Fibroblast of lung (primary cell): ENCODE data around the gene MAN1A2. TPM values are rescaled to one million over a fixed set of nuclear protein-coding genes. Genes with fewer than 3 reads are reported as not detected.

ENCODE experiments used
- DNase-seq, 2 donors: peaks; one replicate each; pipeline versions ENCODE4 v3.0.0 to v3.0.0-alpha.2; 2010; ENCODE audit warnings: low read depth in 2 of 2
- H2AFZ ChIP-seq: 2 replicates; pipeline ENCODE4 v1.5.1; 2012; ENCODE audit warnings: low read length, control low read depth, inconsistent platforms
- H3K27ac ChIP-seq: 2 replicates; pipeline ENCODE4 v1.5.1; 2011; ENCODE audit warnings: low read length, control low read depth; ENCODE audit not compliant: insufficient read depth
- H3K27me3 ChIP-seq: 2 replicates; pipeline ENCODE4 v1.5.1; 2011; ENCODE audit warnings: mild to moderate bottlenecking, low read length; ENCODE audit not compliant: control insufficient read depth, insufficient read depth
- H3K36me3 ChIP-seq: 2 replicates; pipeline ENCODE4 v1.5.1; 2011; ENCODE audit warnings: low read length; ENCODE audit not compliant: control insufficient read depth, insufficient read depth
- H3K4me1 ChIP-seq: 2 replicates; pipeline ENCODE4 v1.5.1; 2011; ENCODE audit warnings: low read length; ENCODE audit not compliant: control insufficient read depth, insufficient read depth; ENCODE audit errors: extremely low read depth
- H3K4me2 ChIP-seq: 2 replicates; pipeline ENCODE4 v1.5.1; 2011; ENCODE audit warnings: low read length, control low read depth; ENCODE audit not compliant: insufficient read depth; ENCODE audit errors: extremely low read depth
- H3K4me3 ChIP-seq, 4 experiments: fragments of 200-600 bp in 1 of 4; sonication (generic) in 1 of 4; replicated peaks in 1 of 4; 2 replicates each; pipeline ENCODE4 v1.5.1; 2011 to 2016; ENCODE audit warnings: low read length in 4 of 4, low read depth in 3 of 4, mild to moderate bottlenecking in 3 of 4, control low read depth in 2 of 4, inconsistent platforms in 1 of 4, mixed read lengths in 1 of 4; ENCODE audit not compliant: insufficient read depth in 1 of 4; ENCODE audit errors: control extremely low read depth in 1 of 4
- H3K79me2 ChIP-seq: 2 replicates; pipeline ENCODE4 v1.5.1; 2012; ENCODE audit warnings: mild to moderate bottlenecking, low read length, inconsistent platforms; ENCODE audit not compliant: control insufficient read depth, insufficient read depth
- H3K9ac ChIP-seq: 2 replicates; pipeline ENCODE4 v1.5.1; 2011; ENCODE audit warnings: mild to moderate bottlenecking, low read length, control low read depth; ENCODE audit not compliant: insufficient read depth
- H3K9me3 ChIP-seq: 2 replicates; pipeline ENCODE4 v1.5.1; 2012; ENCODE audit warnings: low read depth, low read length; ENCODE audit not compliant: control insufficient read depth, insufficient read depth
- H4K20me1 ChIP-seq: 2 replicates; pipeline ENCODE4 v1.5.1; 2011; ENCODE audit warnings: low read length; ENCODE audit not compliant: control insufficient read depth, insufficient read depth; ENCODE audit errors: extremely low read depth
- EZH2 ChIP-seq: IDR thresholded peaks from 2 replicates; pipeline ENCODE4 v1.5.1; 2012; ENCODE audit warnings: low read length, control low read depth, mild to moderate bottlenecking; ENCODE audit errors: missing control alignments
- polyA plus RNA-seq, 2 donors: library from polyadenylated mRNA; depleted of rRNA in 1 of 2; stranded (reverse) in 1 of 2; unstranded in 1 of 2; fragments of >200 nt; gene quantifications; 2 replicates each; pipeline ENCODE4 v1.2.1, GENCODE V29; 2011 to 2012; ENCODE audit warnings: missing spikeins in 1 of 2
- total RNA-seq: library from RNA; depleted of rRNA; stranded (reverse); fragments of >200 nt; gene quantifications from 2 replicates; pipeline ENCODE4 v1.2.1, GENCODE V29; 2014
- TF ChIP-seq, protein P1 (sequence below), 2 donors: IDR thresholded peaks in 1 of 2; conservative IDR thresholded peaks in 1 of 2; 1 replicate in 1 of 2; 2 replicates in 1 of 2; pipeline ENCODE4 v1.5.1; 2011 to 2012; ENCODE audit warnings: low read length in 2 of 2, control low read depth in 1 of 2, inconsistent platforms in 1 of 2, low read depth in 1 of 2, mild to moderate bottlenecking in 1 of 2

The MAN1A2 gene
- total and polyA plus RNA-seq, 2 donors (not counting 1 experiment from before 2014, with no cell fraction given) = 41.9 to 43.6 TPM

DNA sequence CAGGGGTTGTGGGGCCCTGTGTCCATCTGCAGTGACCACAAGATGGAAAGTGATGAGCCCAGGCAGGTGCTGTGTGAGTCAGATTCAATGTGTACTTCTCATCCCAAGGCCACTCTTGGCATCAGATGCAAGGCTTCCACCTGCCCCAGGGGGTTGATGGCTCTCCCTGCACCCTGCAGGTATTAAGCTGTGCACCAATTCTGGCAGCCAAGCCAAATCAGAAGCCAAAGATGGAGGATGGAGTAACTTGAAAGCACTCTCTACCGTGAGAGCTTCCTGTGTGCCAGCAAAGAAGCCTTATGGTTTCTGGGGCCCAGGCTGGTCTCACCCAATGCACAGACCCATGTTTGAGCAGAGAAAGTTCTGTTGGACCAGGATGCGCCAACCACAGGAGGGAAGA lies 194.3 kb downstream of the MAN1A2 start:
- H3K4me3 ChIP-seq = no peak overlapping the region
- no peaks in the 10 kb centered on the region for H3K9me3 ChIP-seq
- no peaks in the 10 kb centered on the region for H3K4me1 ChIP-seq
- no peak for DNase-seq
- no peak overlapping the region for H3K9ac ChIP-seq
- H3K4me2 ChIP-seq = no peak overlapping the region
- H4K20me1 ChIP-seq = no peaks in the 10 kb centered on the region
- no peak for TF ChIP-seq EZH2
- TF ChIP-seq, protein P1, sequence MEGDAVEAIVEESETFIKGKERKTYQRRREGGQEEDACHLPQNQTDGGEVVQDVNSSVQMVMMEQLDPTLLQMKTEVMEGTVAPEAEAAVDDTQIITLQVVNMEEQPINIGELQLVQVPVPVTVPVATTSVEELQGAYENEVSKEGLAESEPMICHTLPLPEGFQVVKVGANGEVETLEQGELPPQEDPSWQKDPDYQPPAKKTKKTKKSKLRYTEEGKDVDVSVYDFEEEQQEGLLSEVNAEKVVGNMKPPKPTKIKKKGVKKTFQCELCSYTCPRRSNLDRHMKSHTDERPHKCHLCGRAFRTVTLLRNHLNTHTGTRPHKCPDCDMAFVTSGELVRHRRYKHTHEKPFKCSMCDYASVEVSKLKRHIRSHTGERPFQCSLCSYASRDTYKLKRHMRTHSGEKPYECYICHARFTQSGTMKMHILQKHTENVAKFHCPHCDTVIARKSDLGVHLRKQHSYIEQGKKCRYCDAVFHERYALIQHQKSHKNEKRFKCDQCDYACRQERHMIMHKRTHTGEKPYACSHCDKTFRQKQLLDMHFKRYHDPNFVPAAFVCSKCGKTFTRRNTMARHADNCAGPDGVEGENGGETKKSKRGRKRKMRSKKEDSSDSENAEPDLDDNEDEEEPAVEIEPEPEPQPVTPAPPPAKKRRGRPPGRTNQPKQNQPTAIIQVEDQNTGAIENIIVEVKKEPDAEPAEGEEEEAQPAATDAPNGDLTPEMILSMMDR (conservative IDR thresholded peaks at IDR 0.05 in 1 of 2, IDR thresholded peaks at IDR 0.05 in 1 of 2; ENCODE audit: low read depth in 1 of 2, low read length in 2 of 2) = no peak
- no peak overlapping the region for H3K27ac ChIP-seq
- H2AFZ ChIP-seq = no peak overlapping the region
- no peaks in the 10 kb centered on the region for H3K79me2 ChIP-seq
- H3K27me3 ChIP-seq = peaks cover 22% of the 10 kb centered on the region
- no peaks in the 10 kb centered on the region for H3K36me3 ChIP-seq

DNA sequence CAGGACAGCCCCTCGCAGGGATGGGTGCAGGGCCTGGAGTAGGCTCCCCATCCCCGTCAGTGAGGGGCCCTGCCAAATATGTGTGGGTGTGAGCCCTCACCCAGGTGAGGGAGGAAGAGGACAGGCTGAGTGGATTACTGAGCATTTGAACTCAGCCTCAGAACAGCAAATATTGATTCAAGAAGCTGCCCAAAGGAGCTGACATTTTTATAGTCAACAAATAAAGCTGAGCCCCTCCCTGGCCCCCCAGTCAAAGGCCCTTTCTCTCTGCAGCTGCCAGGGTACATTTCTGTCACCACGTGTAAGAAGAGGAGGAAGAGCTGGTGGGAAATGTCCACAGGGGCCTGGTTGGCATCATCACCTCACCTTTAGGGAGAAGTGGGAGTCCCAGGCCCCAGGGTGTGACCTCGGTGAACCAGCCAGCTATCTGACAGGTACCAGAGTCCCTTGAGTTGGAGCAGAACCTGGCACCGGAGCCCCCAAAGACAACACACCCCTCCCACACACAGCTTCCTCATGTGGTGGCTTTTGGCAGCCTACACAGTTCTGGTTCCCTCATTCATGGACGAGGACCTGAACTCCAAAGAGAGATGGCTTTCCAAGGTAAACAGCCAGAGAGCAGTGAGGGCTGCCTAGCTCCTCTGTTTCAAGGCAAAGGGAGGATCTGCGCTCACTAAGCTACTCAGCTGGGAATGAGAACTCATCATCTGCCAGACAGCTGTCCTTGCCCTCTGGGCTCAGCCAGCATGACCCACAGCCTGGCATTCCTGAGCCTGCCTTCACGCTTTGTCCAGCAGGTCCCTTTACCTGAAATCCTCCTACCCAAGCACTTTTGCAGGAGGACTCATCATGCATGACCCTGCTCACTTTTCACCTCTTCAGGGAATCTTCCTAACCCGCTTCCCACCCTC lies 195.6 kb downstream of the MAN1A2 start:
- Histone ChIP-seq H3K79me2 (no peaks in the 10 kb centered on the region), H2AFZ (no peak overlapping the region), H3K4me3 (no peak overlapping the region), H3K4me1 (no peaks in the 10 kb centered on the region), H4K20me1 (no peaks in the 10 kb centered on the region), H3K36me3 (no peaks in the 10 kb centered on the region), H3K9ac (no peak overlapping the region), H3K9me3 (no peaks in the 10 kb centered on the region), H3K27ac (no peak overlapping the region), H3K4me2 (no peak overlapping the region), H3K27me3 (peaks cover 19% of the 10 kb centered on the region)
- no peak for TF ChIP-seq EZH2
- TF ChIP-seq, protein P1 (conservative IDR thresholded peaks at IDR 0.05 in 1 of 2, IDR thresholded peaks at IDR 0.05 in 1 of 2; ENCODE audit: low read depth in 1 of 2, low read length in 2 of 2) = no peak
- no peak for DNase-seq

DNA sequence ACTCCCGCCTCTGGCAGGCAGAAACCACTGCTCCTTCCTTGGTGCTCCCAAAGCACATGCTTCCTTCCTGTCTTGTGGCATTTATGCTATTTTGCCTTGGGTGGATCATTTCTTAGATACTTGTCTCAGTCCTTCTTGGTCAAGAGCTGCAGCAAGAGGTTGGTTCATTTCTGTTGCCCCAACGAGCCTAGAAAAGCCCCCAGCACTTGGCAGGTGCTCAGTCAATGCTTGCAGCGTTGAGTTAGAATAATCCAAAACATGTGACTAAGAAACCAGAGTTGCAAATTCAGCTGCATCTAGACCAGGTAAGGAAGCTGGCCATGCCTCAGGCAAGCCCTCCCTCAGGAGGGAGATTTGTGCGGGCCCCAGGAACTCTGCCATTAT lies 196.2 kb downstream of the MAN1A2 start:
- TF ChIP-seq EZH2 = no peak
- TF ChIP-seq, protein P1 (conservative IDR thresholded peaks at IDR 0.05 in 1 of 2, IDR thresholded peaks at IDR 0.05 in 1 of 2; ENCODE audit: low read depth in 1 of 2, low read length in 2 of 2) = no peak
- Histone ChIP-seq H3K27me3 (peaks cover 19% of the 10 kb centered on the region), H3K27ac (no peak overlapping the region), H3K36me3 (no peaks in the 10 kb centered on the region), H4K20me1 (no peaks in the 10 kb centered on the region), H3K9ac (no peak overlapping the region), H3K9me3 (no peaks in the 10 kb centered on the region), H2AFZ (no peak overlapping the region), H3K4me2 (no peak overlapping the region), H3K79me2 (no peaks in the 10 kb centered on the region), H3K4me1 (no peaks in the 10 kb centered on the region), H3K4me3 (no peak overlapping the region)
- no peak for DNase-seq
